NOMO-1 treated with dmso at 0.1 percent for 144 hours (cell line): Measurements from ENCODE around the gene NDUFA8.
A peak's percentile ranks its signal among the peaks of the same experiment; 100 is the strongest.

Experiments used
- DNase-seq: peaks from one replicate; lab custom pipeline; 2025; ENCODE audit not compliant: unreplicated experiment; lab: John Stamatoyannopoulos, UW

Gene NDUFA8

GRCh38 chr9:122138560-122139268 is 20.9 kb downstream of the NDUFA8 start:
- DNase-seq: no peak

GRCh38 chr9:122135529-122135859 is 24.1 kb downstream of the NDUFA8 start:
- DNase-seq: no peak

- no peak for DNase-seq
These were observed 24.6 kb downstream of the NDUFA8 start for GRCh38 chr9:122134822-122135528.

- no peak for DNase-seq
These were observed 25.5 kb downstream of the NDUFA8 start for GRCh38 chr9:122133984-122134535.

- no peak for DNase-seq
These were observed 26.2 kb downstream of the NDUFA8 start for GRCh38 chr9:122133263-122133983.

- DNase-seq: no peak
These were observed 27.0 kb downstream of the NDUFA8 start for GRCh38 chr9:122132539-122132938.

- DNase-seq: no peak
These were observed 28.1 kb downstream of the NDUFA8 start for GRCh38 chr9:122131401-122132001.

- no peak for DNase-seq
These were observed 28.7 kb downstream of the NDUFA8 start for GRCh38 chr9:122130837-122131236.

- no peak for DNase-seq
These were observed 29.6 kb downstream of the NDUFA8 start for GRCh38 chr9:122129969-122130368.

GRCh38 chr9:122128969-122129343 is 30.6 kb downstream of the NDUFA8 start:
- no peak for DNase-seq

- DNase-seq: no peak
These were observed 31.3 kb downstream of the NDUFA8 start for GRCh38 chr9:122128007-122128968.

GRCh38 chr9:122127396-122127798 is 32.2 kb downstream of the NDUFA8 start:
- no peak for DNase-seq

GRCh38 chr9:122126331-122127261 is 33.0 kb downstream of the NDUFA8 start:
- no peak for DNase-seq

GRCh38 chr9:122125509-122126330 is 33.9 kb downstream of the NDUFA8 start:
- no peak for DNase-seq

GRCh38 chr9:122125158-122125508 is 34.4 kb downstream of the NDUFA8 start:
- DNase-seq: peak; percentile 71

GRCh38 chr9:122124528-122124927 is 35.1 kb downstream of the NDUFA8 start:
- DNase-seq: no peak

- no peak for DNase-seq
These were observed 35.5 kb downstream of the NDUFA8 start for GRCh38 chr9:122124048-122124447.

- peak; percentile 16 for DNase-seq
These were observed 36.5 kb downstream of the NDUFA8 start for GRCh38 chr9:122122903-122123632.
